ENCODE measurements around the gene SGCB. TPM values are rescaled to one million over a fixed set of nuclear protein-coding genes. Genes with fewer than 3 reads are reported as not detected.

The SGCB gene
- total RNA-seq, 4 donors from 2014 or later = 30.4 to 79.5 (median 39.1) TPM

DNA sequence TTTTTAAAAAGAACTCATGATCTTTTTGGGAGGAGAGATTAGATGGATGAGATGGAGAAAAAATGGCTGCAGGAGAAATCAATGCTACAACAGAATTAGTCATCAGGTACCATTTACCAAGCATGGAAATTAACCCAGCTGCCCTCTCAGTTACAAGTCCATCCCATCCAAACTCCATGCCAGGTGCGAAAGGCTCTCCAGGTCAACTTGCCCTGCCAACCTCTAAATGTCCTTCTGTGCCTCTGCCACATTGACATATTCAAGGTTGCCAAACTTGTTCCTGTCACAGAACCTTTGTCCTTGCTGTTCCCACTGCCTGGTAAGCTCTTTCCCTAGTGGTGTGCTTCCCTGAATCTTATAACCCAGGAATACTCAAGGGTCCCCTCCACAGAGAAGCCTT, 20.2 kb upstream of the SGCB start:
- TF ChIP-seq, protein P1, sequence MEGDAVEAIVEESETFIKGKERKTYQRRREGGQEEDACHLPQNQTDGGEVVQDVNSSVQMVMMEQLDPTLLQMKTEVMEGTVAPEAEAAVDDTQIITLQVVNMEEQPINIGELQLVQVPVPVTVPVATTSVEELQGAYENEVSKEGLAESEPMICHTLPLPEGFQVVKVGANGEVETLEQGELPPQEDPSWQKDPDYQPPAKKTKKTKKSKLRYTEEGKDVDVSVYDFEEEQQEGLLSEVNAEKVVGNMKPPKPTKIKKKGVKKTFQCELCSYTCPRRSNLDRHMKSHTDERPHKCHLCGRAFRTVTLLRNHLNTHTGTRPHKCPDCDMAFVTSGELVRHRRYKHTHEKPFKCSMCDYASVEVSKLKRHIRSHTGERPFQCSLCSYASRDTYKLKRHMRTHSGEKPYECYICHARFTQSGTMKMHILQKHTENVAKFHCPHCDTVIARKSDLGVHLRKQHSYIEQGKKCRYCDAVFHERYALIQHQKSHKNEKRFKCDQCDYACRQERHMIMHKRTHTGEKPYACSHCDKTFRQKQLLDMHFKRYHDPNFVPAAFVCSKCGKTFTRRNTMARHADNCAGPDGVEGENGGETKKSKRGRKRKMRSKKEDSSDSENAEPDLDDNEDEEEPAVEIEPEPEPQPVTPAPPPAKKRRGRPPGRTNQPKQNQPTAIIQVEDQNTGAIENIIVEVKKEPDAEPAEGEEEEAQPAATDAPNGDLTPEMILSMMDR (IDR thresholded peaks at IDR 0.05; ENCODE audit: low read depth) = no peak

DNA sequence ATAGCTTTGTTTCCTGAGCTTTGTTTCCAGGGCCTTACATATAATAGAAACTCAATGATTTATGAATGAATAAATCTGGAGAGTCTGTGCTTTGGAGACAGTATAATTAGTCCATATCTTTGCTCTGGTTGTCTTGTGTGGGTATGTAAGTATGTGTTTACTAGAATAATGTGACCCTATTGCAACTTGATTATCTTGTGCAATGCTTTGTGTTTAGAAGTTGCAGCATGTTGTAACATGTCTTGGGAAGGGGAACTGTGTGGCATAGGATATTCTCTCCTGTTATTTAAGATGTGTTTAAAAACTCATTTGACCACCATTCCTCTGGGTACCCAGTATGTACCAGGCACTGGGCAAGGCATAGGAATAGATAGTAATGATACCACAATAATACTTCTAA, 19.1 kb upstream of the SGCB start:
- TF ChIP-seq, protein P1 (IDR thresholded peaks at IDR 0.05; ENCODE audit: low read depth) = no peak

DNA sequence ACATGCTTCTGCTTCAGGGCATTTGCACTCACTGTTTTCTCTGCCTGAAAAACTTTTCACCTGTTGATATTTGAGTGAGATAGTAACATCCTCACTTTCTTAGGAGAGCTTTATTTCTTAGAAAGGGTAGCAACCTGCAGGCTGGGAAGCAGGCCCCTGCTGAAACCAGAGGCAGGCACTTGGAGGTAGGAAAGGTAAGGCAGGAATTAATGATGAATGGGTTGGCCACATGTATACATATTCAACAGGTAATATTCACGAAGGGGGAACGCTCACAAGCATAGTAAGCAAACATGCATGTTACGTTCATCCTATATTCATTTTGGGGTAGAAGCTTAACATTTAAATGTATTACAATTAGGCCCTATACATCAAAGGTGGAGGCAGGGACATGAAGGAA, 16.2 kb upstream of the SGCB start:
- TF ChIP-seq, protein P1 (IDR thresholded peaks at IDR 0.05; ENCODE audit: low read depth) = no peak

DNA sequence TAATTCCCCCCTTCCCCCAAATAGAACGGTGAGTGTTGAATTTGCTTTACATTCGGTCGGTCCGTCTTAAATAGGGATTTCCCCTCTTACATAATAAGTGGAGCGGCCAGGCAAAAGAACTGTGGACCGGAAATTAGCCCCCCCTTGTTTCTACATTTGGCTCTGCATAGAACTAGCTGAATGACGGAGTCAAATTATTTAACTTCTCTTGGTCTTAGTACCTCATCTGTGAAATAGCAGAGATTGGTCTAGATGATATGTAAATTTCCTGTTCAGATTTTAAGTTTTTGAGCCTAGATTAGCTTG, 14.3 kb upstream of the SGCB start:
- TF ChIP-seq, protein P1 (IDR thresholded peaks at IDR 0.05; ENCODE audit: low read depth) = no peak

DNA sequence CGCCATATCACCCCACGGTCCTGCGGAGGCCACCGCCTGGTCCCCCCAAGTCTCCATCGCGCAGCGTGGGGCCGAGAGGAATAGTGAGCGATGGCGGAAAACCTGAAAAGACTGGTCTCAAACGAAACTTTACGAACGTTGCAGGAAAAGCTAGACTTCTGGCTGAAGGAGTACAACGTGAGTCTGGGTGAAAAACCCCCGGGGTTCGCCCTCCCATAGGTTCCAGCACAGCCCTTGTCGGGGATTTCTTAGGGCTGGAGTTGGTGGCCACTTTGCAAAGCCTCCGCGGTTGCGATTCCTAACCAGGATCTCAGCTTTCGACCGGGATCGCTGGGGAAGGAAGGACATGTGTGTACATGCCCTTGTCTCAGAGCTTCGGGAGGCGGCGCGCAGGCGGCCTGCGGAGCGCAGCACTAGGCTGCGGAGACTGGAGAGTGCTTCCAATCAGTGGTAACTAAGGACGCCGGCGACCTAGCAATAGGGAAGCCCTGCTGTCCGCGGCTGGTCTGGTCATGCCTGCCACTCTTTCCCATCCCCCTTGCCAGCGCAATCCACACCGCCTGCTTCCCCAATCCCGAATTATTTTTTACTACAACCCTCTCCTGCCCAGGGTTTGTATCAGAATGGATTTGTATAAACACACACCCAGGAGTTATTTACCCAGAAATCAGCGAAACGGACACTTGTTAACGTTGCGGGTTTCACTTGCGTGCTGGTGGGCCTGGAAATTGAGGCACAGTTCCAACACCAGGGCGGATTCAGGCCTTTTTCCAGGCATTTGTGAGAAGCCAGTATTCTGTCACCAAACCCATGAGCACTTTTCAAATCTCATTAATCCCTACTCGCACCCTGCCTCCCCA, 13.7 kb upstream of the SGCB start:
- TF ChIP-seq, protein P1 (IDR thresholded peaks at IDR 0.05; ENCODE audit: low read depth) = no peak

DNA sequence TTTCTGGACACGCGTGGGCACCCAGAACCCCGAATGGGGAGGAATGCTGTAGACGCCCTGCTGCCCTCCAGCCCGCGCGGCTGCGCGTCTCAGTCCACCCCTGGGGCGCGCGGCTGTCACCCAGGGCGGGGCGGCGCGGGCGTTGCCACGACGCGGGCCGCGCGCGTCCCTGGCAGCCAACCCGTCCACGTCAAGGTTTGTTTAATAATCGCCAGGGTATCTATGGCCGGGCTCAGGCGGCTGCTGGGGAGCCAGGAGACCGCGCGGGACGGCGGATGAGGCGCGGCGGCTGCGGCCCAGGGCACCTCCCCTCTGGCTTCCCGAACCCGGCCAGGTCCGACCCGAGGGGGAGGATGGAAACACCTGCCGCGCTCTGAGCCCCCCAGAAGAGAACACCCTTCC, 13.1 kb upstream of the SGCB start, which contains the start of gene SPATA18:
SPATA18 (plus strand) TSS at position 92 of the 402 bp plus-strand sequence. CDS start 401 bp downstream, outside the sequence.
- TF ChIP-seq, protein P1 (IDR thresholded peaks at IDR 0.05; ENCODE audit: low read depth) = no peak

DNA sequence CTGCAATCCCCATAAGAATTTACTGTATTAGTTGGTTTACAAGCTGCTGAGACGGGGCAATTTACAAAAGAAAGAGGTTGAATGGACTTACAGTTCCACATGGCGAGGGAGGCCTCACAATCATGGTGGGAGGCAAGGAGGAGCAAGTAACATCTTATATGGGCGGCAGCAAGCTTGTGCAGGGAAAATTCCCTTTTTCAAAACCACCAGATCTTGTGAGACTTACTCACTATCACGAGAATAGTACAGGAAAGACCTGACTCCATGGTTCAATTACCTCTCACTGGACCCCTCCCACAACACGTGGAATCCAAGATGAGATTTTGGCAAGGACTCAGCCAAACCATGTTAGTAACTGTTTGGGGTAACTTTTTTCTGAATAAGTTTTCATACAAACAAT, 11.2 kb upstream of the SGCB start:
- TF ChIP-seq, protein P1 (IDR thresholded peaks at IDR 0.05; ENCODE audit: low read depth) = no peak

Data from subcutaneous adipose tissue (tissue), 4 donors.